Hepatocyte (in vitro differentiated cells): Measurements from ENCODE around the gene SYNJ1.

Experiments used
- CTCF ChIP-seq: fragments of 200-600 bp; sonication (generic); IDR thresholded peaks from 2 replicates; pipeline ENCODE4 v1.5.1; 2016; ENCODE audit warnings: antibody characterized with exemption, mild to moderate bottlenecking; ENCODE audit not compliant: poor library complexity
- EZH2 ChIP-seq: fragments of 200-600 bp; sonication (generic); IDR thresholded peaks from 2 replicates; pipeline ENCODE4 v1.6.1; 2016; ENCODE audit warnings: antibody characterized with exemption, mild to moderate bottlenecking, borderline replicate concordance
- EZH2phosphoT487 ChIP-seq: fragments of 200-600 bp; sonication (generic); IDR thresholded peaks from one replicate; pipeline ENCODE4 v1.6.1; 2018; ENCODE audit warnings: antibody characterized with exemption, mild to moderate bottlenecking, low read depth, moderate library complexity; ENCODE audit not compliant: unreplicated experiment, severe bottlenecking

DNA sequence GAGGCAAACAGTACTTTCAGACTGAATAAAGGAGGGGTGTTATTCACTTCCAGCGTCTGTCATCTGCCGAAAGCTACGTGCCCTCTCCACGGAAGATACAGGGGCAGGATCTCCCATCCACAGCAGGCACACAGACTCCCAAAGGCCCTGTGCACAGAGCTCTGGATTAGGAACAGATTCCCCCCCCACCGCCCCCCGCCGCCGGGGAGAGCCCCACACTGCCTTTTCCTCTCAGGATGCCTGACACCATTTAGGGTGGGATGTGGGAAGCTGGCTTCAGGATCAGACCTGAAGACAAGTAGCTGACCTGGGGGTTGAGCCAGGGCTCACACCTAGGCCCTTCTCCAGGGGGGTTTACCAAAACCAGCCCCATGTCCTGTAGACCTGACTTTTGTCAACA lies 134.1 kb downstream of the SYNJ1 start:
- no peak for TF ChIP-seq CTCF
- no peak for TF ChIP-seq EZH2
- TF ChIP-seq EZH2phosphoT487 = no peak
